HFF-Myc (cell line): ENCODE results near the gene TLR9.

Experiments
- DNase-seq: peaks from one replicate; pipeline ENCODE4 v3.0.0-alpha.2; 2011; ENCODE audit warnings: low read depth; ENCODE audit errors: extremely low read depth
- H3K4me3 ChIP-seq: replicated peaks from 2 replicates; pipeline ENCODE4 v1.5.1; 2011; ENCODE audit warnings: low read depth, mild to moderate bottlenecking, control low read depth, low read length
- CTCF ChIP-seq: IDR thresholded peaks from 2 replicates; pipeline ENCODE4 v1.5.1; 2012; ENCODE audit warnings: mild to moderate bottlenecking, low read depth, low read length, control low read depth; ENCODE audit errors: missing control alignments

The TLR9 gene

GRCh38 chr3:52185837-52186236 lies 39.6 kb downstream of the TLR9 start:
- no peak for TF ChIP-seq CTCF
- no peak overlapping the region for H3K4me3 ChIP-seq
- no peak for DNase-seq

- no peak overlapping the region for H3K4me3 ChIP-seq
- no peak for TF ChIP-seq CTCF
- DNase-seq, result no peak
These were observed 40.1 kb downstream of the TLR9 start for GRCh38 chr3:52185311-52185710.

GRCh38 chr3:52184690-52185089 lies 40.8 kb downstream of the TLR9 start:
- no peak for DNase-seq
- no peak overlapping the region for H3K4me3 ChIP-seq
- TF ChIP-seq CTCF, result no peak

- no peak overlapping the region for H3K4me3 ChIP-seq
- no peak for TF ChIP-seq CTCF
These were observed 41.5 kb downstream of the TLR9 start for GRCh38 chr3:52183786-52184445.

GRCh38 chr3:52182691-52183090 lies 42.8 kb downstream of the TLR9 start:
- no peak for TF ChIP-seq CTCF
- no peak for DNase-seq
- H3K4me3 ChIP-seq, result no peak overlapping the region

More at GRCh38 chr3:52183786-52184445, 41.5 kb downstream of the TLR9 start:
- no peak for DNase-seq

- no peak for DNase-seq
These were observed 43.2 kb downstream of the TLR9 start for GRCh38 chr3:52182196-52182595.

More at GRCh38 chr3:52182196-52182595, 43.2 kb downstream of the TLR9 start:
- no peak for TF ChIP-seq CTCF
- H3K4me3 ChIP-seq, result no peak overlapping the region
